Fibroblast of gingiva (primary cell): ENCODE measurements around the gene SBF2.

Experiments
- DNase-seq: peaks from one replicate; pipeline ENCODE4 v3.0.0-alpha.2; 2011; ENCODE audit warnings: low read depth

Gene SBF2

DNA sequence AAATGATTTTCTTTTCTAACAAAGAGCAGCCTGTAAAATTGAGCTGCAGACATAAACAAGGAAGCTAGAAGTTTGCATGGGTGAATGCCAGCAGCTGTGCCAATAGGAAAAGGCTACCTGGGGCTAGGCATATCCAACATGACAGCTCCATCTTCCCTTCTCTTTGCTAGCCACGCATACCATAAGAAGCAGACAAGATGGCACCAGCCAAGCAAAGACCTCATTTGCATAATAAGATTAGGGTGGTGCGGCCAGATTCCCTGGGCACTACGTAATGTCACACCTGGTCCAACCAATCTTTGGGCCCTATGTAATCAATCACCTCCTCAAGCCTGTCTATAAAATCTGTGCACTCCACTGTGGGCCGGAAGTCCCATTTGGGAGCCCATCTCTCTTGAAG is 521.8 kb downstream of the SBF2 start:
- DNase-seq = no peak

DNA sequence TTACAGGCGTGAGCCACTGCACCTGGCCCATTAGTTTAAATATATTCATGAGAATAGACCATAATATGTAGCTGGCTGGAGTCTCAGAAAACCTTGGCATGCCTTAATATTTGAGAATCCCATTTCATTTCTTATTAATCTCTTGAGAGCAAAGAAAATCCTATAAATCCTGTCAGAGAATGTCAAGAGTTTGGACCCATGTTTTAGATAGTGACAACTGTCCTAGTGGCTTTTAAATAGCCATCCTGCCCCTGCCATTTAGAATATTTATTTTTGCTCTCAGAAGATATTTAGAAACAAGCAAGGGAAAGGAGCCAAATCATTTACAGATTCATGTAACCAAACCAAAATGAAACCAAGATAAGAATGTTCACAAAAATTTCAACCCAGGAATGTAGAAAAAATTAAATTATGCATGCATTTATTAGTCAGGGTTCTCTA is 522.9 kb downstream of the SBF2 start:
- DNase-seq = peak; percentile 24

DNA sequence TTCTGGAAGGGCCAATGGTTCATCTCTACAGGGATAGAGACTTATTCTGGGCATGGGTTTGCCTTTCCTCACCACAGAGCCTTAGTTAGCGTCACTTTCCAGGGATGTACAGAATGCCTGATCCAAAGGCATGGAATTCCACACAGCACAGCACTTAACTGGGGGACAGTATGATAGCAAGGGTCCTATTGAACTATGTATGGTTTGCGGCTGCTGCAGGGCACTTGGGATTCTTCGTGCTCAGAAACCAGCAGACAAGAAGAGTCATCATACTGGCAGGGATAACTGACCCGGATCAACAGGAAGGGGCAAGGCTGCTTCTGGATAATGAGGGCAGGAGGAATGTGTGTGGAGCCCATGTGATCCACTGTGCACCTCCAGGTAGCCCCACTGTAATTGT is 524.4 kb downstream of the SBF2 start:
- DNase-seq = no peak

DNA sequence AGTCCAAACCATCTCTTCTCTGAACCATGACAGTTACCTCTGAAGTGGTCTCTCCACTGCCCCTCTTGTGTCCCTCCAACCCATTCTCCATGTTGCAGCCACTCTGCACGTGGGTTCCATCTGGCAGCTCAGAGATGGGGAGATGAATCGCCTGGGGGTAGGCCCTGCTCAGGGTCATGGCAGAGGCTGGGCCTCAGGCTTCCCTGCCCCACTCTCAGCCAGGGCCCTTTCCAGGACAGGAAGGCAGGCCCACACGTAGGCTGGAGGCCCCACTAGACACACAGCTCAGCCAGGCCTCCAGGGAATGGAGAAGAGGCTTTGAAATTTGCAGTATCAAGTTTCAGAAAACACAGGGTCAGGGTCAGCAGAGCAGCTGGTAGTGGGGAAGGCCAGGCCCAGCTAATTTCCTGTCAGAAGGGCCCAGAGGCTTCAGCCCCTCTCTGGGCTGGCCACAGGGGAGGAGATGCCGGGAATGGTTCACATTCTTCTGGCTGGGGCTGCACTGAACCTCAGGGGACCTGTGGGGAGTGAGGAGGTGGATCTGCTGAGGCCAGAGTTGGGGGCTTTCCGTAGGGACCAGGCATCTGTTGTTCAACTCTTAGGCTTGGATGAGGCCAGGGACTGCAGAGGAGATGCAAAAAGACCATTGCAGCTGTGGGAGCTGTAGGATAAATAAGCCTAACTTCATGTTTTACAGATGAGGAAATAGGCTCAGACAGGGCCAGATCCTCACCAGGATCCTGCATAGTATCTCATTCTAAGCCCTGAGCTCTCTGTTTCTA is 528.5 kb downstream of the SBF2 start:
- DNase-seq = peak; percentile 99

DNA sequence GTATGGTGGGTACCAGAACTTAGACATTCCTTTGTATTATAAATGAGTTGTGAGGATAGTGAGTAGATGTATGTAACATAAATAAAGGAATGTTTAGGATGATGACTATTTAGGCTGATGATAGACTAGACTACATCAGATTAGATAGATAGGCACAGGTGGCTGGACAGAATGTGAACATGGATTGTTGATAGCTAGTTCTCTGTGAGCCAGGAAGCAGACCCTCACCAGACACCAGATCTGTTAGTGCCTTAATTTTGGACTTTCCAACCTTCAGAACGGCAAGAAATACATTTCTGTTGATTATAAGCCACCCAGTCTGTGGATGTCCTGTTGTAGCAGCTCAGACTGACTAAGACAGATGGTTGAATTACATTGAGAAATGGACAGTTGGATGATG is 530.7 kb downstream of the SBF2 start:
- no peak for DNase-seq

DNA sequence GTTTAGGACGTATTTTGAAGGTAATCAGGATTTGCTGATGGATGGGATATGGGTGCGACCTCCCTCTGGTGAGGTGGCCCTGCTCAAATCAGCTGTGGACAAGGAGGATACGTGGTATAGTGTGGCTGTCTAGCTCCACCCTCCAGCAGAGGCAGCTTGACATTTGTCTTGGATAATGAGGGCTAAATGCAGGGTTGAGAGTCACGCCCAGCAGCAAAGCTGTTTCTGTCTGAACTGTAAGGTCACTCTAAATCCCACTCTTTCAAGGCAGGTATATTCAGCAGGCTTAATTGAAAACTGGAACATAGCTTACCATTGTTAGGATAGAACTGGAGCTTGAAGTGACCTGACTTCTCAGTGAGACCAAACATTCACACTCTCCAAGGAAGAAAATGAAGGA is 531.5 kb downstream of the SBF2 start:
- DNase-seq = no peak

DNA sequence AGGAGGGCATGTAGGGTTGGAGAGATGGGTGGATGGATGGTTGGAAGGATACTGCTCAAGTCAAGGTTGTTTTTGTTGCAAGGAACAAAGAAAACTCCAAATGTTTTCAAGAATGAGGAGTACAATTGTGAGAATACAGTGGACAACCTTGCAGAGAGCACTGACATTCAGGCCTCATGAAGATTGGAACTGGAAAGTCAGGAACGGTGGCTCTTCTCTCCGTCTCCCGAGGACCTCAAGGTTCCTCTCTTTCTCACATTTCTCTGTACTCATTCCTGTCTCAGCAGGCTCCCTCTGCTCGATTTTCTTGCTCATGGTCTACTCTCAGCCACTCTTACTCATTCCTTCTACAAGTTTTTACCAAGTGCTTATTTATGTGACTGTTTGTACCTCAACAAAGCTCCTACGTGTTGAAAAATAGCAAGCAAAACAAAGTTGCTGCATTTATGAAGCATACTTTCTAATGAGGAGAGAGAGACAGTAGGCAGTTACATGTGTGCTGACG is 532.5 kb downstream of the SBF2 start:
- DNase-seq = no peak

DNA sequence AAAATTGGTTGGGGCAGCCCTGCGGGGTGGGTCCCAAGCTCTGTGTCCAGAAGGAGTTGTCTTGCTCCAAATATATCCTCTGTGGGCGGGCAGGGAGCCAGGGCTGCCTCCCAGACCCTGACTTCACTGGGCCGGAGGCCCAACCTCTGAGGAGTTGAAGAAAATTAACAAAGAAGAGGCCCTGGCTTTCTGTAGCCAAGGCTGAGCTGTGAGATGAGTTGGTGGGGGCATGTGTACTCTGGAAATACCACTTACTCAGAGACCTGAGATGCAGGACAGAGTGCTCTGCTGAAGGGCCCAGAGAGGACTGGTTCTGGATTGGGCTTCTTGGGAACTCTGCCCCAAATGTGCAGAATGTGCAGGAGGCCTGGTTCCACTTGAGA is 533.8 kb downstream of the SBF2 start:
- peak; percentile 98 for DNase-seq

DNA sequence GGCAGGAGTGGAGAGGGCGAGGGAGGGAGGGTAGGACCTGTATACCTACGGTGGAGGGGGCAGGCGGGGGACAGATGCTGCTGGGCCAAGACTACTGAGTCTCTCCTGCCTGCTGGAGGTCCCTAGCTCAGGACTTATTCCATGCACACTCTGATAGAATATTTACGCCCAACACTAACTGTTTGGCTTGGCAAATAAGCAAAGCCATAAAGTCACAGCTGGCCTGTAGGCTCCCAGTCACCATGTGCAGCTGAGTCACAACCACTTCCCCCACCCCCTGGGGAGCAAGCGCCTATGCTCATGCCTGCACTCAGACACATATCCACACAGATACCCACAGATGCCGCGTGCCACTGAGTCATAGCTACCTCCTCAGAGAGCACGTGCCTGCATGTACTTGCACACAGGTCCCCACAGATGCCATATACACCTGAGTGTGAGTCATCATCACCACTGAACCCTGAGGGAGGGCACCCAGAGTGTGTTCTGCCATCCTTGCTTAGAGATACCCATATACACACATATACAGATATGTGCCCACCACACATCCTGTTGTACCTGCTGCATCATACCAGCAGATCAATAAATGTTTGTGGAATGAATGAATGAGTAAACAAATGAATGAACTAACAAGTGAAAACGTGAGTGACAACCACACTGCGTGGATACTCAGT is 534.4 kb downstream of the SBF2 start:
- peak; percentile 99 for DNase-seq

DNA sequence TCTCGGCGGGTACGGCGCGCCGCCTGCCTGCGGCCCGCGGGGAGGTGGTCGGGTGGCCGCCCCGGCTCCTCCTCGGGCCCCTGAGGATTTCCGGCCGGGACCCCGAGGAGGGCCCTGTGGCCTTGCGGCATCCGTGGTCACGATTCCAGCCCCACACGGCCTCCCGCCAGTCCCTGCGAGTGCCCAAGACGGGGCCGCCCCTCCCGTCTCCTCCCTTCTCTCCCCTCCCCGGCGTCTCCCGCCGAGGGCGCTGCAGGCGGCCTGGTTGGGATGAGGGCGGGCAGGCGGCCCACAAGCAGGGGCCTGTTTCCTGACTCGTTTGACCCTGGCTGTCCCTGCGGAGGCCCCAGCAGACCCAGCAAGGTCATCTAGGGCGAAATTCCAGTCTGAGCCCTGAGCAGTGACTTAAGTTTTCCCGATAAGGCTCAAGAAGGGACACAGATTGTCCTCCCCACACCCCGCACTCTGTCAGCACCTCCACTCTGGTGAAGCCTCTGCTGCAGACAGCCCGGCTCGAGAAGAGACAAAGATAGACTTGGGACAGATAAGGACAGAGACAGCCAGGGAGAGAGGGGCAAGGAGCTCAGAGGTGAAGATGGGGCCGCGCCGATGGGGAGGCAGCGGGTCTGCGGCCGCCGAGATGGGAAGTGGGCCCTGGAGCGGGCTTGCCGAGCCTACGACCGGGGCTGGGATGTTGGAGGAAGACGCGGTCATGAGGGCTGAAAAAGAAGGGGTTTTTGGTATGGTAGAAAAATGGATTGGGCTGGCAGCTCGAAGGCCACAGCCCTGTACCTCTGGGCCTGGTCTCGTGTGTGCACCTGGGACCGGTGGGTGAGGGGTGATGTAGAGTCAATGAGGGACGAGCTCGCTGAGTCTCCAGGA is 535.1 kb downstream of the SBF2 start:
- DNase-seq = peak; percentile 85

DNA sequence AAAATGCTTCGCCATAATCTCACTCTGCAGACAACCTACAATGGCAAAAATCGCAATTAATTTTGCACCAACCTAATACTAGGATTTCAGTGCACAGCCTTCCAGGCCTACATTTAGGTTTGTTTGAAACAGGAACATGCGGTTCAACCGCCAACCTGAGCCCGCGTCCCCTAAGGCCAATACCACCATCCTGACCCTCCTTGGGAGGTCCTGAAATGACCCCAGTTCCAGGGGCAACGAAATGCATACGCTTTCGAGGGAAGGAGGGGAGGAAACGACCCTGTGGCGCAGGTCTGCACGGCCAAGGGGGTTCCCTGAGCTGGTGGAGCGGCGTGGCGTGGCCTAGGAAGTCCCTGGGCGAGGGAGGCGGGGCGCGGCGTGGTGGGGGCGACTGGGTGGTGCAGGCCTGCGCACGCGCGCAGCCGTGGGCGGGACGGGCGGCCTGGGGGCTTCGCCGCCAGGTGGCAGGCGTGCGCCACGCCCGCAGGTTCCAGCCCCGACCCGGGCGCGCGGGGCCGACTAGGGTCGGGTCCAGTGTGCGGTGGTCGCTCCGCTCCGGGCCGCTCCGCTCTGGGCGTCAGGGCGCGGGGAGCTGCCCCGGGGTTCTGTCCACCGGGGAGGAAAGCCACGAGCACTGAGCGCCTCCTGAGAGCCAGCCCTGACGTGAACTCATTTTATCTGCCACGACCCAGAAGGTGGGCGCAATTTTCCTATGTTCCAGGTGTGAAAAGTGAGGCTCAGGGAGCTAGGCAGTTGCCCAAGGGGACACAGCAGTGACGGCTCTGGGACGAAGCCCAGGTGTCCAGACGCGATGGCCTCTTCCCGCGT is 536.0 kb downstream of the SBF2 start:
- DNase-seq = peak; percentile 71

DNA sequence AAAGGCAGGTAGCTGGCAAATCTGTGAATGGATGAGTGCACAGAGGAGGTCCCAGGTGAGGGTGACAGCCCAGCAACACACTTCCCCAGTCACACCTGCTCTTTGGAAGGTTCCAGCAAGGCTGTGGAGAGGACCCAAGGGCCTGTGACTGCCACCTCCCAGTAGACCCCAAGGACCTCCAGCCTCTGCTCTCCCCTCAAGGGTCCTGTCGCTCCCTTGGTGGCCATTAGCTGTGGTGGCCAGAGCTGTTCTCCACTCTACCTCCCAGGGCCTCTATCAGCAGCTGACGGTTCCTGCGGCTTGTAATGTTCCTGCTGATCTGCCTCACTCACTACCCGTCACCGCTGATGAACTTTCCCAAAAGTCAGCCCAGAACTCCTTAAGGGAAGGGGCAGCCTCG is 537.1 kb downstream of the SBF2 start:
- no peak for DNase-seq

DNA sequence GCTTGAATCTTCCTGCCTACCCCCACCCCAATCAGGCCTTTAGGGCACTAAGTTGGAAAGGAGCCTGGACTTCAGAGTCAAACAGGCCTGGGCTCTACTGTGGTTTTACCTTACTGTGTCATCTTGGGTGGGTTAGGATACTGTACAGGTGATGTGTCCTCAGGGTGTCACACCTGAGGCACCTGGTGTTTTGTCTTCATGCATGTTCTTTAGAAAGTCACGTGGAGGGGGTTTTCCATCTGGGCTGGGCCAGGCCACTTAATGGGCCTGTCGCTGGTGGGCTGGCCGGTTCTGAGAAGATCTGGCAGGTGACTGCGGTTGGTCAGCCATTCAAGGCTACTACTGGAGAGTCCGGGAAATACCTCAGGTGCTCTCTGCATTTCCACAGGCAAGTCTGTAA is 537.6 kb downstream of the SBF2 start:
- DNase-seq = no peak

DNA sequence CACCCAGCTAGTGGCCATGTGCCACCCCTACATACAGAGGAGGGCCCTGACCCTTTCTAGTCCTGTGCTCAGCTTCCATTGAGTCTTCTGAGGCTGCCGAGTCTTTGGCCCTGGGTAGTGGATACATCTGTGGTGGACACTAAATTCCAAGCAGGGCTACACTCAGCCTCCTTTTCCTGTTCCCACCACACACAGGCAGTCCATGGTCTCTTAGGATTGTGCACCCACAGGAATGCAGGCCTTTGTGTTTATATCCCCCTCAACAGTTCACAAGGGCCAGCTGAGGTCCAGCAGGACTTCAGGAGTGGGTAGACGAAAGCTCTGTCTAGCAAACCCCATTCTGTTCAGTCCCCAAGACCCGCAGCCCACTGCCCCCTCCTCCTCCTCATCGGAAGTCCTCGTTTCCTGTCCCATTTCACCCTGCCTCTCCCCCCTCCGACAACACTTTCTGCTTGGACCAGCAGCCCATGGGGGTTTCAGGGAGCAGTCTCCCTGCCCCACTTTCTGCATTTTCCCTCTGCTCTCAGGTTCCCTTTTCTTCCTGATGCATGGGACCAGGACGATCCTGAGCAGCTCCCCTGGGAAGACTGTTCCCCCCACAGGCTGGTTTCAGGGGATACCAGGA is 538.3 kb downstream of the SBF2 start:
- no peak for DNase-seq

DNA sequence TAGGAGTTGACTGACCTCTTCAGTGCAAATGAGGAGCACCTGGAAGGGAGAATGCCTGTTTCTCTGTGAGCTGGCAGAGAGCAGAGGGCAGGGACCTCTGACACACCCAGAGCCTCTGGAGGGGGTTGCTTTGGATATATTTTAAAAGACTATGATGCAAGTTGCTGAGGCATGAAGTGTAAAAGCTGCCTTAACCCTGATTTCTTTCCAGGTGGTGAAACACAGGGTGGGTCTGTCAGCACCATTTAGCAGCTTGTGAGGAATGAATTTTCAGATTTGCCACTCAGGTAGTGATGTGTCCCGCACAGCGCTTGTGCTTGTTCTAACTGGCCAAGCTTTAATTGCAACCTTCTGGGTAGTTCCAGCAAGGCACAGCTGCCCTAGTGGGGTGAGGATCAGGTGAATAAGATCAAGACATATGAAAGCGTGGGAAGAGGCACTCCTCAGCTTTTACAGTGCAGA is 540.0 kb downstream of the SBF2 start:
- peak; percentile 39 for DNase-seq

DNA sequence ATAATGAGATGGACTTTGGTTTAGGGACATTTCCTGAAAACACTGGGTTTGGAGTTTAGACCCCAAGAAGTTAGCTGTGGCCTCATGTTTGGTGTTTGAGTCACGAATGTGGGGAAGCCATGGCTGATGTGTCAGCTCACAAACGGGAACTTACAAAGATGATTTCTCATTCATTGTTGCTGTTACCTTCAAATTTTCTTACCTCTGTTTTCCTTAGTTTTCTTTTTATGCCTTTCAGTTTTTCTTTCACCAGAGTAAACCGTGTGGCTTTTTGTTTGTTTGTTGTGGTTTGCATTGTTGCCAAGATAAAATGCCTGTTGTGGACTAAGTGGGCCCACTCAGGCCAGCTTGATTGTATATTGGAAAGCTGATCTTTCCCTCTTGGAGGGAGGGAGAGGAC is 541.0 kb downstream of the SBF2 start:
- DNase-seq = peak; percentile 60

DNA sequence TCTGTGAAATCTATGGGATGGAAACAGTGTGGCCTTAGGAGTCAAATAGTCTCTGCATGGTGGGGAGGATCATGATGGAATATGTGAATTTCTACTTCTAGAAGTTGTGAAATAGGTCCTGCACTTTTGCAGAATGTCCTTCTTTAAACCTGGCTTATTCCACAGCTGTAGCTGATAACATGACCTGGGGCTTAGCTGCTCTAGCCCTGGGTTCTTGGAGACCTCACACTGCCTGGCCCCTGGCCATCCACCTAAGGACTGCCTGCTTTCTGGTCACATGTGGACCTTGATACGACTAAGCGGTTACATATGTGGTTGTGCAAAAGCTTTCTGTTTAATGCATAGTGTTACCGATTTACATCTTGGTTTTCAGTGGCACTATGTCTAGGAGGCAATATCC is 541.9 kb downstream of the SBF2 start:
- DNase-seq = peak; percentile 45

DNA sequence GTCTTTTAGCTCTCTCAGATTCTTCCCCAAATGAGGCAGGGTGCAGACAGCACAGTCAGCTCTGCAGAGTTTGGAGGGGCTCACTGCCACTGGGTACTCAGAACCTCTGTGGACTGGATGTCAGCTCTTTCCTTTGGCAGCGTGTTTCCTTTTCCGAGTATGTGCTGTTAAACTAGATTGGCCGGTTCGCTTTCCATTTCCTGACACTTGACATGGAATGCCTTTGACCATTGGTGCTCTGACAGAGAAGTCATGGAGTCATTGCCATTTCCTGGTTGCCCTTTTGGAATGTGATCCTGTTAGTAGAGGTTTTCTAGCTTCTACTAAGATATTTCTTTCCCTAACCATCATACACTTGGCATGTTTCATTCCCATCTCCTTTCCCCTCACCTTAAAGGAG is 543.5 kb downstream of the SBF2 start:
- DNase-seq = no peak

DNA sequence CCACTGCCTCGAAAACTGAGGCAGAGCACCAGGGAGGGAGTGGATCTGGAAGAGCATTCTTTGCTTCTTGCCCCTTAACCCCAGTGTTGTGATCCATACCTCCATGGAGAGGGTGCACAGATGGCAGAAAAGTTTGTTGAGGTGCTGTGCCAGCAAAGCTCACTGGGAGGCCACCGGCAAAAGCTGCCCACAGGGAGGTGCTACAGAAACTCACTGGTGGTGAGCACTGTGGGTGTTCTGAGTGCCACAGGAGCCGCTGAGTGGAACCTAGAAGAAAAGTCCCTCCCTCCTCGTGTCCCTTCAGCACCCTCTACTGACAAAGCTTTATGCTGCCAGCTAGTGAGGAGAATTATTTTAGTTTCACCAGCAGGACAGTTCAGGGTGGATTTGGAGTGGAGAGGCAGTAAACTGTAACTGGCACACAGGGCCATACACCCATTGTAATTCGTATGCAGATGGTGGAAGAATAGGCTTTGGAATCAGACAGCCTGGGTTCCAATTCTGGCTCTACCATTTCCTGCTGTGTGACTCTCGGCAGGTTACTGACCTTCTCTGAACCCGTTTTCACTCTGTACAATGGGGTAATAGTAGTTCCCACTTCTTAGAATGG is 545.6 kb downstream of the SBF2 start:
- peak; percentile 81 for DNase-seq

DNA sequence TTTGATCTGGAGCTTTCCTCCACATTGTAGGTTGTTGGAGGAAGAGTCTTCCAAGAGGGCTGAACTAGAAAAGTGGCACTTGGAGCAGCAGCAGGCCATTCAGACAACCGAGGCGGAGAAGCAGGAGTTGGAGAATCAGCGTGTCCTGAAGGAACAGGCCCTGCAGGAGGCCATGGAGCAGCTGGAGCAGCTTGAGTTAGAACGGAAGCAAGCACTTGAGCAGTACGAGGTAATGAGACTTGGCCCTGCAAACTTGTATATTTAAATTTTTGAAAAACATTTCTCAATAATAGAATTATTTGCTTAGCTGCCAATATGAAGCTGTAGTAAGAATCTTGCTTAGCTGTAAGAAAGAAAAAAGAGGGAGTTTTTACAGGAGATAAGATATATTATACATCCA is 546.2 kb downstream of the SBF2 start:
- no peak for DNase-seq

DNA sequence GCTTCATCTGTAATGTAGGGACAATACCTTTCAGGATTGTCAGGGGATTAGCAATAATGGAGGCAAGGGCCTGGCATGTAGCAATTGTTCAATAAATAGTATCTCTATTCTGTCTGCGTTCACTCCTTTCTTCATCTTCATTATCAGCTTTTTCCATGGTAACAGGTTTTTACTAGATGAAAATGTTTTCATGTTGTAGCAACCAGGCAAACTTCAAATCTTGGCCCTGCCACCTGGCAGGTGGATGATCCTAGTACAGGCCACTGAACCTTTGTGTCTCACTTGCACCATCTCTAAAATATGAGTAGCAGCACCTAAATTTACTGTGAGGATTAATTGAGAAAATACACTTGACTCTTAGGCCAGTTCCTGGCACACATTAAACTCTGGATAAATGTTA is 546.8 kb downstream of the SBF2 start:
- DNase-seq = no peak
